ENCODE data around the gene MX1.

GRCh38 chr21:41446586-41446985 is 20.5 kb downstream of the MX1 start:
- TF ChIP-seq CTCF (IDR thresholded peaks at IDR 0.05; ENCODE audit: low read depth, low read length, missing input control) (no peak), REST (IDR thresholded peaks at IDR 0.05) (no peak), SP1 (IDR thresholded peaks at IDR 0.05) (no peak), ZBTB33 (IDR thresholded peaks at IDR 0.05) (no peak), MAX (IDR thresholded peaks at IDR 0.05) (no peak), FOXA1 (IDR thresholded peaks at IDR 0.05) (no peak), EGR1 (IDR thresholded peaks at IDR 0.05; ENCODE audit: low read depth in 2 of 2) (no peak), ATF3 (IDR thresholded peaks at IDR 0.05) (no peak), NR2F2 (IDR thresholded peaks at IDR 0.05) (no peak), TAF1 (conservative IDR thresholded peaks at IDR 0.05) (no peak), HNF4G (IDR thresholded peaks at IDR 0.05) (no peak), RAD21 (IDR thresholded peaks at IDR 0.05) (no peak)
